Transverse colon (tissue), 4 donors: ENCODE results near the gene KIAA1217.

Experiments
- EP300 ChIP-seq: sonication (generic); formaldehyde crosslinking; IDR thresholded peaks from one replicate; pipeline ENCODE4 v1.6.1; 2017; ENCODE audit warnings: antibody characterized with exemption, low read depth
- POLR2A ChIP-seq: fragments of 450-650 bp; IDR thresholded peaks from one replicate; pipeline ENCODE4 v1.6.1; 2016; ENCODE audit warnings: antibody characterized with exemption, mild to moderate bottlenecking, moderate library complexity
- POLR2AphosphoS5 ChIP-seq, 3 donors: sonication (generic); formaldehyde crosslinking; IDR thresholded peaks; one replicate each; pipeline ENCODE4 v1.6.1; 2016; ENCODE audit warnings: antibody characterized with exemption in 3 of 3
- TF ChIP-seq, protein P1 (sequence below), 5 experiments: fragments of 200-600 bp in 3 of 5; fragments of 450-650 bp in 2 of 5; sonication (generic) in 3 of 5; IDR thresholded peaks; 1 replicate in 2 of 5; 2 replicates in 3 of 5; pipeline ENCODE4 v1.5.1; 2016 to 2017; ENCODE audit warnings: antibody characterized with exemption in 5 of 5, inconsistent platforms in 3 of 5, mild to moderate bottlenecking in 2 of 5, moderate library complexity in 1 of 5

DNA sequence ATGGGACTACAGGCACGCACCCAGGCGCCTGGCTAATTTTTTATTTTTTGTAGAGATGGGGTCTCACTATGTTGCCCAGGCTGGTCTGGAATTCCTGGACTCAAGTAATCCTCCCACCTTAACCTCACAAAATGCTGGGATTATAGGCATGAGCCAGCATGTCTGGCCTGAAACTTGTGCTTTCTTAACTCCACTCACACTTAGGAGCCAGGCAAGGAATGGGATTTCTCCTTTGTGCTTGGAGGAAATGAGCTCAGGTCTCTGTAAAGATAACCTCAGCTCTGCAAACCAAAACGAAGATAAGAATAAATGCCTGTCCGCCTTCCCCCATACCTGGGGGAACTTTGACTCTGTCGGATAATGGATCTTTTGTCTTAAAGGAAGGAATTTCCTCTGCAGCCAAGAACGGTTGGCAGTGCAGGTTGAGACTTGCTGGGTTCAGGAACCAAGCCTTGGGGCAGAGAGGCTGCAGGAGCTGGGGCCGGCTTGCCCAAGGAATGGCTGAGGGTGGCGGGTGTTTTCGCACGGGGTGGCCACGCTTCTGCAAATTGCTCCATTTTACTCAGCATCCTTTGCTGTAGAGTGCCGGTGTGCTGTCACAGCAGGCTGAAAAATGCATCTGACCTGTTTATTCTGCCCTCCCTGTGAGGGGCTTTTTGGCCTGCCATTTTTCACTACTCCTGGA is 174.2 kb downstream of the KIAA1217 start:
- no peak for TF ChIP-seq POLR2A
- TF ChIP-seq, protein P1, sequence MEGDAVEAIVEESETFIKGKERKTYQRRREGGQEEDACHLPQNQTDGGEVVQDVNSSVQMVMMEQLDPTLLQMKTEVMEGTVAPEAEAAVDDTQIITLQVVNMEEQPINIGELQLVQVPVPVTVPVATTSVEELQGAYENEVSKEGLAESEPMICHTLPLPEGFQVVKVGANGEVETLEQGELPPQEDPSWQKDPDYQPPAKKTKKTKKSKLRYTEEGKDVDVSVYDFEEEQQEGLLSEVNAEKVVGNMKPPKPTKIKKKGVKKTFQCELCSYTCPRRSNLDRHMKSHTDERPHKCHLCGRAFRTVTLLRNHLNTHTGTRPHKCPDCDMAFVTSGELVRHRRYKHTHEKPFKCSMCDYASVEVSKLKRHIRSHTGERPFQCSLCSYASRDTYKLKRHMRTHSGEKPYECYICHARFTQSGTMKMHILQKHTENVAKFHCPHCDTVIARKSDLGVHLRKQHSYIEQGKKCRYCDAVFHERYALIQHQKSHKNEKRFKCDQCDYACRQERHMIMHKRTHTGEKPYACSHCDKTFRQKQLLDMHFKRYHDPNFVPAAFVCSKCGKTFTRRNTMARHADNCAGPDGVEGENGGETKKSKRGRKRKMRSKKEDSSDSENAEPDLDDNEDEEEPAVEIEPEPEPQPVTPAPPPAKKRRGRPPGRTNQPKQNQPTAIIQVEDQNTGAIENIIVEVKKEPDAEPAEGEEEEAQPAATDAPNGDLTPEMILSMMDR (IDR thresholded peaks at IDR 0.05), result no peak
- TF ChIP-seq EP300, result no peak
- no peak for TF ChIP-seq POLR2AphosphoS5 (IDR thresholded peaks at IDR 0.05)
